OCI-LY1 (cell line): ENCODE data around the gene PDLIM5.
A peak's percentile ranks its signal among the peaks of the same experiment; 100 is the strongest.

Experiments used
- H2AFZ ChIP-seq: fragments of 200-600 bp; sonication (generic), shearing (Covaris generic); 2 replicates; pipeline ENCODE4 v1.6.0; 2014; ENCODE audit warnings: antibody characterized with exemption, mild to moderate bottlenecking, low read length
- H3F3A ChIP-seq: fragments of 200-600 bp; sonication (generic), shearing (Covaris generic); 2 replicates; pipeline ENCODE4 v1.6.0; 2014; ENCODE audit warnings: mild to moderate bottlenecking, antibody characterized with exemption, low read length, moderate library complexity; ENCODE audit not compliant: insufficient read depth
- H3K27ac ChIP-seq: fragments of 200-600 bp; sonication (generic); 2 replicates; pipeline ENCODE4 v1.5.1; 2014; ENCODE audit warnings: low read length, mixed run types, mild to moderate bottlenecking, low read depth; ENCODE audit not compliant: poor library complexity, severe bottlenecking
- H3K27me3 ChIP-seq: fragments of 200-600 bp; sonication (generic); 2 replicates; pipeline ENCODE4 v1.6.0; 2014; ENCODE audit warnings: antibody characterized with exemption, mild to moderate bottlenecking, low read length, moderate library complexity; ENCODE audit not compliant: insufficient read depth
- H3K36me3 ChIP-seq: fragments of 200-600 bp; sonication (generic); 2 replicates; pipeline ENCODE4 v1.6.1; 2014; ENCODE audit warnings: mild to moderate bottlenecking, antibody characterized with exemption, low read length, moderate library complexity, mixed read lengths; ENCODE audit not compliant: insufficient read depth
- H3K4me1 ChIP-seq: fragments of 200-600 bp; sonication (generic); 2 replicates; pipeline ENCODE4 v1.5.1; 2014; ENCODE audit warnings: mild to moderate bottlenecking, low read length, moderate library complexity; ENCODE audit not compliant: insufficient read depth, severe bottlenecking
- H3K4me2 ChIP-seq: fragments of 200-600 bp; sonication (generic), shearing (Covaris generic); 2 replicates; pipeline ENCODE4 v1.6.1; 2014; ENCODE audit warnings: low read length
- H3K4me3 ChIP-seq: fragments of 200-600 bp; sonication (generic); 2 replicates; pipeline ENCODE4 v1.5.1; 2014; ENCODE audit warnings: low read length, low read depth, mild to moderate bottlenecking, mixed read lengths; ENCODE audit not compliant: poor library complexity, severe bottlenecking
- H3K79me2 ChIP-seq: fragments of 200-600 bp; shearing (Covaris generic); 2 replicates; pipeline ENCODE4 v1.6.1; 2016; ENCODE audit warnings: mixed run types, low read length, mixed read lengths; ENCODE audit not compliant: insufficient read depth
- H3K9ac ChIP-seq: fragments of 200-600 bp; sonication (generic), shearing (Covaris generic); 2 replicates; pipeline ENCODE4 v1.6.1; 2014; ENCODE audit warnings: mild to moderate bottlenecking, low read length, mixed read lengths
- H3K9me2 ChIP-seq: fragments of 200-600 bp; sonication (generic), shearing (Covaris generic); 2 replicates; pipeline ENCODE4 v1.6.1; 2014; ENCODE audit warnings: low read depth, mild to moderate bottlenecking, low read length, mixed read lengths
- H3K9me3 ChIP-seq: fragments of 200-600 bp; shearing (Covaris generic); 2 replicates; pipeline ENCODE4 v1.6.1; 2014; ENCODE audit warnings: low read length, mixed read lengths
- H4K20me1 ChIP-seq: fragments of 200-600 bp; sonication (generic), shearing (Covaris generic); 2 replicates; pipeline ENCODE4 v1.6.0; 2016; ENCODE audit warnings: mild to moderate bottlenecking, low read length; ENCODE audit not compliant: insufficient read depth
- CTCF ChIP-seq: fragments of 200-600 bp; sonication (generic), shearing (Covaris generic); IDR thresholded peaks from 2 replicates; pipeline ENCODE4 v1.5.1; 2017; ENCODE audit warnings: mild to moderate bottlenecking, antibody characterized with exemption, low read length, moderate library complexity, mixed read lengths
- EZH2 ChIP-seq: fragments of 200-600 bp; sonication (generic), shearing (Covaris generic); IDR thresholded peaks from 2 replicates; pipeline ENCODE4 v1.8.0; 2017; ENCODE audit warnings: borderline replicate concordance, mixed run types, mild to moderate bottlenecking, antibody characterized with exemption, low read length, moderate library complexity, mixed read lengths

PDLIM5 gene

DNA sequence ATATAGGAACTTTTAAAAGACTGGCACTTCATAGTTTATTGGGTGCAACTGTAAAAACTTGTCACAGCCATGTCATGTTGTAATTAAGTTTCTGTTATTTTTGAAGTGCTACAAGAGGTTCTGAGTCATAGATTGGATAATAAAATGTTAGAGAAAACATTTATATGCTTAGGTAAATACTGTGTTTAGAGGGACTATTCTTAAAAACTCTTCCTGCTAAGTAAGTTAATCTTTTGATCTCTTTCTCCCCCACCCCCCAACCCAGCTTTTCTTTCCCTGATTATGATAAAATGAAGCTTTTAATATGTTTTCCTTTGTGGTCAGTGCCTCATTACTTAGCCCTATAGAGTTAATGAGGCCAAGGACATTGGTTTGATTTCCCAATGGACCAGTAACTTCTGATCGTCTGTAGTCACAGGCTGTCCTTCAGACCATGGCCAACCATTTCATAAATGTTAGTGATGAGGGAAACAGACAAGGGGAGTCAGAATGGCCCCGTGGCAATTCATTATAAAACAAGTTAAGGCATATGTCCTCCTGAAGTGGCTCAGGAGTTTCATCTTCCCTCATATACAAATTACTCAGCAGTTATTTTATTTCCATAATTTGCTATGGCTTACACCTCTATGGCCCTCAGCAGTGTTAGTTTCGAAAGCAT is 3.9 kb upstream of the PDLIM5 start:
- Histone ChIP-seq H3K79me2 (no peaks in the 10 kb centered on the region), H4K20me1 (no peaks in the 10 kb centered on the region), H3K27ac (no peak overlapping the region), H3K4me2 (no peak overlapping the region), H2AFZ (no peak overlapping the region), H3K9ac (no peak overlapping the region), H3K36me3 (no peaks in the 10 kb centered on the region), H3F3A (no peaks in the 10 kb centered on the region), H3K4me1 (peaks cover 14% of the 10 kb centered on the region), H3K4me3 (no peak overlapping the region), H3K9me2 (no peaks in the 10 kb centered on the region), H3K27me3 (no peaks in the 10 kb centered on the region), H3K9me3 (no peaks in the 10 kb centered on the region)
- no peak for TF ChIP-seq EZH2
- TF ChIP-seq CTCF, result no peak

- Histone ChIP-seq H3K4me2 (no peak overlapping the region), H3K36me3 (no peaks in the 10 kb centered on the region), H3K9ac (no peak overlapping the region), H3K4me1 (peaks cover 24% of the 10 kb centered on the region), H3K9me3 (no peaks in the 10 kb centered on the region), H3K9me2 (no peaks in the 10 kb centered on the region), H3K27ac (no peak overlapping the region), H3K4me3 (no peak overlapping the region), H4K20me1 (no peaks in the 10 kb centered on the region), H3F3A (no peaks in the 10 kb centered on the region), H2AFZ (no peak overlapping the region), H3K27me3 (no peaks in the 10 kb centered on the region), H3K79me2 (no peaks in the 10 kb centered on the region)
- TF ChIP-seq EZH2 (no peak), CTCF (no peak)
Observed at GRCh38 chr4:94448815-94449375, 2.8 kb upstream of the PDLIM5 start.

- Histone ChIP-seq H3K9ac (peak overlapping the region; percentile 54; the same call in 1 of the 2 replicates), H3F3A (no peaks in the 10 kb centered on the region), H3K27ac (no peak overlapping the region)
Observed at GRCh38 chr4:94451051-94451694, 569 bp upstream of the PDLIM5 start.

More at GRCh38 chr4:94451051-94451694, 569 bp upstream of the PDLIM5 start:
- Histone ChIP-seq H3K36me3 (peaks cover 7% of the 10 kb centered on the region; the same call in 1 of the 2 replicates), H3K4me3 (peak overlapping the region; percentile 83), H3K9me3 (no peaks in the 10 kb centered on the region), H2AFZ (peak overlapping the region; percentile 91), H4K20me1 (no peaks in the 10 kb centered on the region), H3K4me2 (peak overlapping the region; percentile 76), H3K9me2 (no peaks in the 10 kb centered on the region), H3K4me1 (peaks cover 24% of the 10 kb centered on the region), H3K79me2 (no peaks in the 10 kb centered on the region), H3K27me3 (no peaks in the 10 kb centered on the region)
- TF ChIP-seq CTCF (no peak), EZH2 (no peak)
